Adipose tissue (tissue), 3 donors: ENCODE data around the gene KNOP1. TPM values are rescaled to one million over a fixed set of nuclear protein-coding genes. Genes with fewer than 3 reads are reported as not detected.
"Not testable (repeated sequence)": the region's sequence is repeated elsewhere in the genome, so short reads cannot be mapped to it uniquely, and the experiment has no call there.

Experiments used
- H3K27ac ChIP-seq: one replicate; pipeline ENCODE4 v1.5.1; 2013; ENCODE audit warnings: low read depth, low read length
- WGBS, 3 donors: extraction: QIAGEN DNeasy Blood & Tissue Kit; methylation state at CpG; one replicate each; pipeline ENCODE4 v1.1.7; 2013; 5-methylcytosine and 5-hydroxymethylcytosine counted together
- polyA plus RNA-seq, 3 donors: library from polyadenylated mRNA; stranded (reverse); fragments of 200-250 nt; gene quantifications; one replicate each; pipeline ENCODE4 v1.2.3, GENCODE V29; 2013
- donor health status: healthy with polysubstance abuse.
- donor health status: Bipolar disorder and iron deficiency.
- donor health status: healthy.

Gene KNOP1
- polyA plus RNA-seq, 3 donors = 5.9 to 10.9 (median 10.0) TPM

DNA sequence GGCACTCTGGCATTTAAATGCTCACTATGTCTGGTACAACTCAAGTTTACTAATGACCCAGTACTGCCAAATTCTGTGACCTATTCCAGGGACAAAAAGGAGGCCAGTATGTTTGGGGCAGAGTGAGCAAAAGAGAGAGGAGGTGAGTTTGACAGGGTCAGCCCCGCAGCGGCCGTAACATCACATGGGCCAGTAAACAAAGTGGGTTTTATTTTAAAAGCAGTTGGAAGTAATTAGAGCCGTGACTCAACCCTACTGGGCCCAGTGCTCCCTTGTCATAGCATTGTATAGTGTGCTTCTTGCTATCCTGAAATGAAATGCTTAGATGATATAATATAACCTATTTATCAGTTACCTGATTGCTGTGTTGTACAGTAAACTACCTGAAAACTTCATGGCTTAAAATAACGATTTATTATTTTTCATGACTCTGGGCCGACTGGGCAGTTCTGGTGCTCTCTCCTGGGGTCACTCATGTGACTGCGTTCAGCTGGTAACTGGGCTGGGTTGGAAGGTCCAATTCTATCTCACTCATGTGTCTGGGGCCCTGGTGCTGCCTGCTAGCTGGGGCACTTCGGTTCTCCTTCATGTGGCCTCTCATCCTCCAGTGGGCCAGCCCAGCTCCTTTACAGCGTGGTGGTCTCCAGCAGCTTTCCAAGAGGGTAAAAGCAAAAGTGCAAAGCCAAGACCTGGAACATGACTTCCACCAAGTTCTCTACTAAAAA, 27.4 kb upstream of the KNOP1 start:
- H3K27ac ChIP-seq = no peak overlapping the region
- WGBS, 3 donors = 76 to 85% (median 80%) methylated on average over 9 of the region's 9 CpGs

DNA sequence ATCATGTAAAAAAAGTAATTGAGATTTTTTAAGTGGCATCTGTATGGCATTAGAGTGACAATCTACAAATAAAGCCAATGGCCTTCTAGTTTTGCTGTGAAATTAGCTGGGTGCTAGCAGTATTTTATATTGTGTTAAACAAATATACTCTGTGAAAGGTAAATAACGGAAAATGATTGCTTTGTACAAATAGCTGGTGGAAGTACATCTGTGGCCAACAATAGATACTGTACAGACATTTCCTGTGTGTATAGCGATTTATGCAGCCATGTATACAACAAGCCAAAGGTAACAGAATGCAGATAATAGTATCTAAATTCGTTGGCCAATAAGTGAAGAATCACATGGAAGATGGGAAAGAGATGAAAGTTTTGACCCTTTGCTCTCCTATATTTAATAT, 26.6 kb upstream of the KNOP1 start:
- 29 to 72% (median 67%) methylated on average over 3 of the region's 3 CpGs for WGBS, 3 donors
- H3K27ac ChIP-seq = no peak overlapping the region

DNA sequence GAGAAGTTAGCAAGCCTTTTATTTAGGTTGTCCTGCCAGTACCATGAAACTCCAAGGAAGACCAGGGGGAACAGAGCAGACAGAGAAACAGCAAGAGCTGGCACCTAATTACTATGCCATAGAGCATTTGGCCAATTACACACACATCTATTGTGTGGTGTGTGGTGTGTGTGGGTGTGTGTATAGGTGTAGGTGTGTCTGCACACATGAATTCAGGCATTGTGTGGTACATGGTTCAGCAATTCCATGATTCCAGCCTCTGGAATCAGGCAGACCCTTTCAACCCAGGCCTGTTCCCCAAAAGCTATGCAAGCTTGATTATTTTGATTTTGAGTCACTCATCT, 25.8 kb upstream of the KNOP1 start:
- H3K27ac ChIP-seq = no peak overlapping the region

- WGBS, 3 donors = 96 to 100% (median 98%) methylated on average over 1 of the region's 1 CpG
- H3K27ac ChIP-seq = no peak overlapping the region
These were observed 23.3 kb upstream of the KNOP1 start for GRCh38 chr16:19741354-19741753.

DNA sequence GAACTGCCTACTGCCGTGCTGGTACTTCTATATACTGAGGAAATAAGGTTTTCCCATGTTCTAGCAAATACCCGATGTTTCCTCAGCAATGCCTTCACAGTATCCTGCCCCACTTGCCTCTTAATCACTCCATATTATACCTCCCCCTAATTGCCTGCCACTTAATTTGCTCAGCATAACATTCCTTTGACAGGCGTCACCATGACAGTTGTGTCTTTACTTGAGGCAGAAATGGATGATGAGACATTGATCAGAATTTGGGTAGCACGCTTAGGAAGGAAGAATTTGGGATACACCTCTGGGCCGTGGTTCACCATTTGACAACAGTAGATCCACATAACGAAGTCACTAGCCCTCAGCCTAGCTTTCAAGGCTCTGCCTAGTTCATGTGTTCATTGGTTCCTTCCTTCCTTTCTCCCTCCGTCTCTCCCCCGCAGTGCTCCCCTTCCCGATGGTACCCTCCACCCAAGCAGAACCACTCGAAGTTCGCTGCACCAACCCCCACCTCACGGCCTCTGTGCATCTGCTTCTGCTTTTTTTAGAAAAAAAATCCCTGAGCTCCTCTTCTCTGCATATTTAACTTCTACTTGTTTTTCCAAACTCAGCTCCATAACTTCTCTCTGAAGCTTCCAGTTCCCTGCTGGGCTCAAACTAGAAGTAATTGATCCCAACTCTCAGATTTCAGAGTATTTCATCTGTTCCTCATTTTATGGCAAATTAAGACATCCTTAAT, 19.4 kb upstream of the KNOP1 start:
- WGBS, 3 donors = 68 to 85% (median 73%) methylated on average over 12 of the region's 12 CpGs
- H3K27ac ChIP-seq = no peak overlapping the region

- WGBS, 3 donors = 61 to 83% (median 74%) methylated on average over 9 of the region's 9 CpGs
- no peak overlapping the region for H3K27ac ChIP-seq
These were observed 17.2 kb upstream of the KNOP1 start for GRCh38 chr16:19735074-19735867.

- 73 to 96% (median 79%) methylated on average over 6 of the region's 6 CpGs for WGBS, 3 donors
- H3K27ac ChIP-seq = no peak overlapping the region
These were observed 15.5 kb upstream of the KNOP1 start for GRCh38 chr16:19733551-19733950.

GRCh38 chr16:19728636-19728965, 10.6 kb upstream of the KNOP1 start:
- H3K27ac ChIP-seq = no peak overlapping the region
- 74 to 75% (median 75%) methylated on average over 3 of the region's 3 CpGs for WGBS, 3 donors

DNA sequence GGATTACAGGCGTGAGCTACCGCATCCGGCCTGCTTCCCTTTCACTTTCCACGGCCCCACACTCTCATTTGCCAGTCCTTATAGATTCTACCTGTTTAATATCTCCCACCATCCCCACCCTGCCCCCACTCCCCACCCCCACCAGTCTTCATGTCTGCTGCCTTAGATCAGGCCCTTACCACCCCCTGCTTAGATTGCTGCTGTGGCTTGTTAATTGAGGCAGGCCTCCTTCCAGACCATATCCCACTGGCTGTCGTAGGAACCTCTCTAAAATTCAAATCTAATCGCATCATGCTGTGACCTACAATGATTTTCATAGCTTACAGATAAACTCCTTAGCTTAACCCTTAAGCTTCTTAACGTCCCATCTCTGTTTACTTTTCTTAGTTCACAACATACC, 5.0 kb upstream of the KNOP1 start:
- WGBS, 3 donors = 83 to 90% (median 84%) methylated on average over 7 of the region's 7 CpGs
- H3K27ac ChIP-seq = no peak overlapping the region

- WGBS, 3 donors = 78 to 85% (median 80%) methylated on average over 11 of the region's 11 CpGs
- H3K27ac ChIP-seq = no peak overlapping the region
These were observed 4.4 kb upstream of the KNOP1 start for GRCh38 chr16:19722269-19722952.

- WGBS, 3 donors = 0 to 1% (median 0%) methylated on average over 21 of the region's 21 CpGs
- H3K27ac ChIP-seq = no peak overlapping the region
These were observed 568 bp upstream of the KNOP1 start for GRCh38 chr16:19718624-19718965.

DNA sequence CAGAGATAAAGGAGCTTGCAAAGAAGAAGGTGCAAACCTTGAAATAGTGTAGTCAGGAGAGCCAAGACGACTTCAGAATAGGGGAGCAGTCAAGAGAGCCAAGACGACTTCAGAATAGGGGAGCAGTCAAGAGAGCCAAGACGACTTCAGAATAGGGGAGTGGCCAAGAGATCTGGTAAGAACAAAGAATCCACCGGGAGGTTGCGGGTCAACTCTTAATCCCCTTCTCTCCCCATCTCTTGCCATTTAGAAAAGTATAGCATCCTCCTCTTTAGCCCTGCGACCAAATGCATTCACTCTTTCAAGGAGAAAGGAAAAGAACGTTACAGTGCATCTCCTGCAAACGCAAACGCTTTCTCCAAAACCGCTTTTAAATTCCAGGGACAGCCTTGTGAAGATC, 713 bp downstream of the KNOP1 start:
- no peak overlapping the region for H3K27ac ChIP-seq
- 0% methylated on average over 10 of the region's 10 CpGs for WGBS, 3 donors

- not testable (repeated sequence) for H3K27ac ChIP-seq
These were observed 1.3 kb downstream of the KNOP1 start for GRCh38 chr16:19716728-19717127.

GRCh38 chr16:19716183-19716582, 1.8 kb downstream of the KNOP1 start:
- no peak overlapping the region for H3K27ac ChIP-seq
- 65 to 98% (median 86%) methylated on average over 1 of the region's 1 CpG for whole genome bisulfite sequencing, 3 donors

More at GRCh38 chr16:19716728-19717127, 1.3 kb downstream of the KNOP1 start:
- WGBS, 3 donors = 39 to 59% (median 52%) methylated on average over 11 of the region's 11 CpGs

DNA sequence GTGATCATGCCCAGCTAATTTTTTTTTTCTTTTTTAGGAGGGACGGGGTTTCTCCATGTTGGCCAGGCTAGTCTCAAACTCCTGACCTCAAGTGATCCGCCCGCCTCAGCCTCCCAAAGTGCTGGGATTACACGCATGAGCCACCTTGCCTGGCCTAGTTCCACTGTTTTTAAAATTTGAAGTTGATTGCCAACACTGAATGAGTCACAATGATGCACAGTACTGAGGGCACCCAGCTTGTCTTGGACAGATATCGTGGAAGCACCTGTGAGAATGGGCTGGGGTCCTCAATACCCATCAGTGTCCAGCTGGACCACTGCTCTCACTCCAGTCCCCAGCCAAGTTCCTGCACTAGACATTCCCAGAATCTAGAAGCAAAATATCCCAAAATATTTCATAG, 2.5 kb downstream of the KNOP1 start:
- no peak overlapping the region for H3K27ac ChIP-seq
- 94 to 100% (median 94%) methylated on average over 4 to 5 of the region's 5 CpGs for WGBS, 3 donors

DNA sequence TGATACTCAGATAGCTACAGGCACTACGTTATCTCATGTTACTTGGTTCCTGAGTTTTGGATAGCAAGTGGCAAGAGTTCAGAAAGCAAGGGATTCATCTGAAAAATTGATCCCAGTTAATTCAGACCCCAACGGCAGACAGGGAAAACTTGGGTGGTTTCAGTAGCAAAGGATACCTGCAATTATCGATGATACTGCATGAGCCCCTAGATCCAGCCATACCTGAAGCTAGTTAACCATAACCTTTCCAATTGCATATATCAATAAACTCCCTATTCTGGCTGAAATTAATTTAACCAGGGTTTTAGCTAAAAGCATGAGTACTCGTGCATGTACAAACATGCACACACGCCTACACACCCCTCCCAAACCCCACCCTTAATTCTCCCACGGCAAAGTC, 4.3 kb downstream of the KNOP1 start:
- no peak overlapping the region for H3K27ac ChIP-seq
- WGBS, 3 donors = 91 to 93% (median 92%) methylated on average over 6 of the region's 6 CpGs

GRCh38 chr16:19712418-19713058, 5.5 kb downstream of the KNOP1 start:
- 92 to 97% (median 93%) methylated on average over 11 of the region's 11 CpGs for WGBS, 3 donors

GRCh38 chr16:19711643-19712042, 6.4 kb downstream of the KNOP1 start:
- 91 to 96% (median 92%) methylated on average over 12 of the region's 12 CpGs for WGBS, 3 donors
- no peak overlapping the region for H3K27ac ChIP-seq

More at GRCh38 chr16:19712418-19713058, 5.5 kb downstream of the KNOP1 start:
- no peak overlapping the region for H3K27ac ChIP-seq
